GM23338 (cell line): ENCODE measurements around the gene FTO. TPM values are rescaled to one million over a fixed set of nuclear protein-coding genes. Genes with fewer than 3 reads are reported as not detected.

Experiments
- ATAC-seq: fragments of 200-7000 bp; cut with Tn5 transposase; 3 replicates; pipeline ENCODE4 v1.9.1; 2020
- DNase-seq: peaks from one replicate; pipeline ENCODE4 v3.0.0-alpha.2; 2015; ENCODE audit warnings: low spot score
- H2AFZ ChIP-seq: fragments of 200-600 bp; sonication (generic); 2 replicates; pipeline ENCODE4 v1.8.0; 2016; ENCODE audit warnings: antibody characterized with exemption, mild to moderate bottlenecking, moderate library complexity
- H3F3A ChIP-seq: fragments of 200-600 bp; sonication (generic); replicated peaks from 2 replicates; pipeline ENCODE4 v1.8.0; 2017; ENCODE audit warnings: antibody characterized with exemption, mixed run types, low read depth
- H3K27ac ChIP-seq: fragments of 200-600 bp; sonication (generic); 2 replicates; pipeline ENCODE4 v1.6.1; 2016; ENCODE audit warnings: low read depth
- H3K27me3 ChIP-seq: fragments of 200-600 bp; sonication (generic); 2 replicates; pipeline ENCODE4 v1.8.0; 2016; ENCODE audit warnings: mild to moderate bottlenecking, mixed run types, moderate library complexity; ENCODE audit not compliant: insufficient read depth
- H3K36me3 ChIP-seq: fragments of 200-600 bp; sonication (generic); 2 replicates; pipeline ENCODE4 v1.8.0; 2016; ENCODE audit warnings: mild to moderate bottlenecking; ENCODE audit not compliant: insufficient read depth
- H3K4me1 ChIP-seq: fragments of 200-600 bp; sonication (generic); 2 replicates; pipeline ENCODE4 v1.8.0; 2016; ENCODE audit warnings: mild to moderate bottlenecking, moderate library complexity; ENCODE audit not compliant: insufficient read depth
- H3K4me2 ChIP-seq: fragments of 200-600 bp; sonication (generic); 2 replicates; pipeline ENCODE4 v1.7.1; 2017; ENCODE audit warnings: mixed run types
- H3K4me3 ChIP-seq: fragments of 200-600 bp; sonication (generic); 2 replicates; pipeline ENCODE4 v1.6.1; 2016; ENCODE audit warnings: mixed run types
- H3K79me2 ChIP-seq: fragments of 200-600 bp; sonication (generic); replicated peaks from 2 replicates; pipeline ENCODE4 v1.8.0; 2017; ENCODE audit warnings: mild to moderate bottlenecking; ENCODE audit not compliant: insufficient read depth
- H3K9me2 ChIP-seq: fragments of 200-600 bp; sonication (generic); 2 replicates; pipeline ENCODE4 v1.8.0; 2017; ENCODE audit not compliant: insufficient read depth
- H4K20me1 ChIP-seq: fragments of 200-600 bp; sonication (generic); replicated peaks from 2 replicates; pipeline ENCODE4 v1.8.0; 2017; ENCODE audit warnings: mild to moderate bottlenecking; ENCODE audit not compliant: insufficient read depth
- H3K27ac Mint-ChIP-seq: 2 replicates; pipeline ENCODE4 v1.8.0; 2020; ENCODE audit warnings: inconsistent platforms, mild to moderate bottlenecking, moderate library complexity, mixed read lengths
- H3K27me3 Mint-ChIP-seq: 3 replicates; pipeline ENCODE4 v1.8.0; 2022; ENCODE audit warnings: low read depth, mild to moderate bottlenecking, moderate library complexity, mixed read lengths, inconsistent platforms; ENCODE audit not compliant: insufficient read depth, poor library complexity
- H3K36me3 Mint-ChIP-seq: 3 replicates; pipeline ENCODE4 v1.8.0; 2021; ENCODE audit warnings: low read depth, mild to moderate bottlenecking, inconsistent platforms, moderate library complexity, mixed read lengths
- H3K4me1 Mint-ChIP-seq: 3 replicates; pipeline ENCODE4 v1.8.0; 2020; ENCODE audit warnings: mild to moderate bottlenecking, inconsistent platforms, mixed read lengths
- H3K4me3 Mint-ChIP-seq: 3 replicates; pipeline ENCODE4 v1.8.0; 2021; ENCODE audit warnings: moderate library complexity, mild to moderate bottlenecking, inconsistent platforms, mixed read lengths
- H3K9me3 Mint-ChIP-seq: 3 replicates; pipeline ENCODE4 v1.8.0; 2020; ENCODE audit warnings: moderate library complexity, mild to moderate bottlenecking, inconsistent platforms, mixed read lengths
- CREB1 ChIP-seq: fragments of 250-450 bp; sonication (Bioruptor Pico); IDR thresholded peaks from 2 replicates; pipeline ENCODE4 v1.5.0; 2020; ENCODE audit warnings: low read depth, mild to moderate bottlenecking, moderate library complexity
- CTCF ChIP-seq, 2 experiments: fragments of 200-600 bp in 1 of 2; sonication (generic) in 1 of 2; conservative IDR thresholded peaks; 2 replicates each; pipeline versions ENCODE4 v1.5.1 to v1.6.1; 2016 to 2017; ENCODE audit warnings: antibody characterized with exemption in 2 of 2, low read depth in 2 of 2, mild to moderate bottlenecking in 2 of 2, moderate library complexity in 1 of 2
- ETS1 ChIP-seq: IDR thresholded peaks from 2 replicates; pipeline ENCODE4 v1.6.1; 2016; ENCODE audit warnings: antibody characterized with exemption
- EZH2 ChIP-seq: fragments of 200-600 bp; sonication (generic); IDR thresholded peaks from one replicate; pipeline ENCODE4 v1.8.0; 2017; ENCODE audit warnings: antibody characterized with exemption, mild to moderate bottlenecking, low read depth; ENCODE audit not compliant: unreplicated experiment
- EZH2phosphoT487 ChIP-seq: fragments of 200-600 bp; sonication (generic); IDR thresholded peaks from one replicate; pipeline ENCODE4 v1.8.1; 2018; ENCODE audit warnings: antibody characterized with exemption; ENCODE audit not compliant: unreplicated experiment
- JUNB ChIP-seq: IDR thresholded peaks from one replicate; pipeline ENCODE4 v1.6.1; 2016; ENCODE audit warnings: antibody characterized with exemption; ENCODE audit not compliant: unreplicated experiment
- NANOG ChIP-seq: IDR thresholded peaks from 2 replicates; pipeline ENCODE4 v1.6.1; 2016; ENCODE audit warnings: antibody characterized with exemption, borderline replicate concordance
- POLR2AphosphoS5 ChIP-seq: IDR thresholded peaks from 2 replicates; pipeline ENCODE4 v1.6.1; 2016; ENCODE audit warnings: antibody characterized with exemption, low read depth
- REST ChIP-seq: IDR thresholded peaks from one replicate; pipeline ENCODE4 v1.6.1; 2018; ENCODE audit warnings: antibody characterized with exemption; ENCODE audit not compliant: unreplicated experiment
- STAT1 ChIP-seq: IDR thresholded peaks from one replicate; pipeline ENCODE4 v1.6.1; 2016; ENCODE audit warnings: antibody characterized with exemption; ENCODE audit not compliant: unreplicated experiment
- ZNF114 ChIP-seq: fragments of 250-450 bp; sonication (Bioruptor Pico); IDR thresholded peaks from 2 replicates; pipeline ENCODE4 v1.5.0; 2020; ENCODE audit warnings: mild to moderate bottlenecking, moderate library complexity
- ZNF331 ChIP-seq: fragments of 250-450 bp; sonication (Bioruptor Pico); IDR thresholded peaks from 2 replicates; pipeline ENCODE4 v1.5.0; 2020; ENCODE audit warnings: low read depth, mild to moderate bottlenecking, moderate library complexity
- ZNF462 ChIP-seq: fragments of 250-450 bp; sonication (Bioruptor Pico); IDR thresholded peaks from 2 replicates; pipeline ENCODE4 v1.5.0; 2020; ENCODE audit warnings: mild to moderate bottlenecking, moderate library complexity
- polyA plus RNA-seq: library from polyadenylated mRNA; unstranded; fragments of >200 nt; fragmentation: Nextera tagmentation; extraction: Ambion mirVana; gene quantifications from 2 replicates; pipeline ENCODE4 v1.2.1, GENCODE V29; 2016
- total RNA-seq: library from RNA; depleted of rRNA; stranded (reverse); fragments of >200 nt; shearing (Covaris generic); gene quantifications from 2 replicates; pipeline ENCODE4 v1.2.3, GENCODE V29; 2014

FTO gene
- total and polyA plus RNA-seq, 2 experiments from 2014 or later: 17.7 to 69.6 TPM

GRCh38 chr16:53756275-53756996, 52.5 kb downstream of the FTO start:
- no peaks in the 10 kb centered on the region; the same call in 2 of the 3 replicates for H3K9me3 Mint-ChIP-seq
- H3K27ac Mint-ChIP-seq: no peak overlapping the region
- H3K4me1 Mint-ChIP-seq: peaks cover 18% of the 10 kb centered on the region; the same call in 2 of the 3 replicates
- H3K27me3 ChIP-seq: no peaks in the 10 kb centered on the region
- ATAC-seq (no peak), DNase-seq (no peak)
- H3K4me1 ChIP-seq: peaks cover 7% of the 10 kb centered on the region; the same call in 1 of the 2 replicates
- no peaks in the 10 kb centered on the region for H3F3A ChIP-seq
- H2AFZ ChIP-seq: no peak overlapping the region
- H3K4me2 ChIP-seq: no peak overlapping the region
- no peaks in the 10 kb centered on the region; the same call in 1 of the 2 replicates for H4K20me1 ChIP-seq
- no peaks in the 10 kb centered on the region for H3K9me2 ChIP-seq
- TF ChIP-seq EZH2 (no peak), ZNF331 (no peak), EZH2phosphoT487 (no peak), ETS1 (no peak), CREB1 (no peak), REST (no peak), NANOG (no peak), ZNF114 (CRISPR knock-in tag) (no peak), JUNB (no peak), CTCF (conservative IDR thresholded peaks at IDR 0.05; ENCODE audit: low read depth in 2 of 2) (no peak), ZNF462 (CRISPR knock-in tag) (no peak), POLR2AphosphoS5 (no peak), STAT1 (no peak)
- H3K79me2 ChIP-seq: peaks cover 46% of the 10 kb centered on the region
- H3K36me3 ChIP-seq: no peaks in the 10 kb centered on the region
- H3K27me3 Mint-ChIP-seq: no peaks in the 10 kb centered on the region
- H3K27ac ChIP-seq: no peak overlapping the region
- no peaks in the 10 kb centered on the region; the same call in 1 of the 3 replicates for H3K36me3 Mint-ChIP-seq
- no peak overlapping the region for H3K4me3 ChIP-seq
- H3K4me3 Mint-ChIP-seq: no peak overlapping the region
